K562 (cell line): ENCODE data around the gene LAMC1. TPM values are rescaled to one million over a fixed set of nuclear protein-coding genes. Genes with fewer than 3 reads are reported as not detected.

Source experiments
- ATAC-seq: fragments of 200-7000 bp; cut with Tn5 transposase; 3 replicates; pipeline ENCODE4 v1.9.1; 2020; ENCODE audit warnings: moderate library complexity
- BruUV-seq: library from RNA; stranded (reverse); fragments of 400-500 nt; replicated peaks from 2 replicates; lab custom pipeline; 2021; lab: Mats Ljungman, UMichigan
- CTCF ChIA-PET: fragments of 300-600 bp; formaldehyde crosslinking; extraction: SDS; loops from one replicate; lab custom pipeline; 2021; ENCODE audit warnings: low intra/inter-chr PET ratio; lab: Yijun Ruan, JAX
- POLR2A ChIA-PET: fragments of 300-600, 350-650 bp; sonication (Branson Sonifier 250); formaldehyde crosslinking; extraction: SDS; loops from one replicate; lab custom pipeline; 2021; ENCODE audit warnings: antibody characterized with exemption, inconsistent platforms; lab: Yijun Ruan, JAX
- DNase-seq, 4 experiments: peaks; one replicate each; pipeline versions ENCODE4 v3.0.0 to v3.0.0-alpha.2; 2011 to 2018; ENCODE audit warnings: low spot score in 3 of 4, mixed read lengths in 3 of 4; ENCODE audit errors: extremely low read depth in 1 of 4
- FAIRE-seq: peaks from 2 replicates; lab custom pipeline; 2011; peaks lifted over from hg19 to GRCh38; lab: Jason Lieb, UNC
- H2AFZ ChIP-seq: 2 replicates; pipeline ENCODE4 v1.6.0; 2011; ENCODE audit warnings: low read depth, low read length, control low read depth, inconsistent platforms
- H3K27ac ChIP-seq: fragments of 200-600 bp; 3 replicates; pipeline ENCODE4 v1.8.0; 2011; ENCODE audit warnings: low read depth, mild to moderate bottlenecking, control low read depth, inconsistent platforms, low read length, moderate library complexity, mixed read lengths; ENCODE audit errors: extremely low read depth
- H3K27me3 ChIP-seq, 2 experiments: fragments of 300-600 bp in 1 of 2; 2 replicates in 1 of 2; 3 replicates in 1 of 2; pipeline versions ENCODE4 v1.6.0 to v1.8.0; 2011; ENCODE audit warnings: inconsistent platforms in 2 of 2, low read length in 2 of 2, mild to moderate bottlenecking in 1 of 2, mixed read lengths in 1 of 2, moderate library complexity in 1 of 2; ENCODE audit not compliant: control insufficient read depth in 2 of 2, insufficient read depth in 2 of 2
- H3K36me3 ChIP-seq: fragments of 300-600 bp; 3 replicates; pipeline ENCODE4 v1.8.0; 2011; ENCODE audit warnings: mild to moderate bottlenecking, low read length, inconsistent platforms; ENCODE audit not compliant: control insufficient read depth, insufficient read depth
- H3K4me1 ChIP-seq, 2 experiments: fragments of 200-600 bp in 1 of 2; replicated peaks in 1 of 2; 2 replicates in 1 of 2; 3 replicates in 1 of 2; pipeline versions ENCODE4 v1.5.1 to v1.8.0; 2011; ENCODE audit warnings: inconsistent platforms in 2 of 2, low read length in 2 of 2, mild to moderate bottlenecking in 1 of 2, mixed read lengths in 1 of 2, moderate library complexity in 1 of 2; ENCODE audit not compliant: control insufficient read depth in 2 of 2, insufficient read depth in 2 of 2
- H3K4me2 ChIP-seq: 2 replicates; pipeline ENCODE4 v1.6.1; 2011; ENCODE audit warnings: low read length, control low read depth, inconsistent platforms, mixed read lengths; ENCODE audit not compliant: insufficient read depth
- H3K4me3 ChIP-seq: fragments of 200-600 bp; sonication (generic), shearing (Covaris generic); 2 replicates; pipeline ENCODE4 v1.5.1; 2016; ENCODE audit warnings: control low read depth, inconsistent platforms
- H3K79me2 ChIP-seq: fragments of 200-600 bp; 3 replicates; pipeline ENCODE4 v1.8.0; 2011; ENCODE audit warnings: low read length, inconsistent platforms; ENCODE audit not compliant: control insufficient read depth, insufficient read depth
- H3K9ac ChIP-seq, 2 experiments: 2 replicates each; pipeline versions ENCODE4 v1.6.0 to v1.6.1; 2011; ENCODE audit warnings: low read depth in 2 of 2, low read length in 2 of 2, control low read depth in 1 of 2, inconsistent platforms in 1 of 2, mild to moderate bottlenecking in 1 of 2, mixed read lengths in 1 of 2; ENCODE audit not compliant: insufficient read depth in 1 of 2
- H3K9me1 ChIP-seq: one replicate; pipeline ENCODE4 v1.6.0; 2011; ENCODE audit warnings: inconsistent platforms, mild to moderate bottlenecking, low read length, moderate library complexity; ENCODE audit not compliant: control insufficient read depth, insufficient read depth
- H3K9me3 ChIP-seq: replicated peaks from 2 replicates; pipeline ENCODE4 v1.5.1; 2011; ENCODE audit warnings: low read depth, low read length, inconsistent platforms; ENCODE audit not compliant: control insufficient read depth, insufficient read depth
- H4K20me1 ChIP-seq: replicated peaks from 2 replicates; pipeline ENCODE4 v1.6.1; 2011; ENCODE audit warnings: low read length, inconsistent platforms, mixed read lengths; ENCODE audit not compliant: control insufficient read depth, insufficient read depth
- HNRNPLL ChIP-seq: fragments of 200-400 bp; formaldehyde crosslinking; IDR thresholded peaks from 2 replicates; pipeline ENCODE4 v1.6.1; 2017; ENCODE audit warnings: low read length, low read depth, mild to moderate bottlenecking; ENCODE audit not compliant: poor library complexity, severe bottlenecking
- JUNB ChIP-seq: fragments of 450-650 bp; formaldehyde crosslinking; conservative IDR thresholded peaks from 2 replicates; pipeline ENCODE4 v1.4.0; 2020; ENCODE audit warnings: mild to moderate bottlenecking
- NFIC ChIP-seq: fragments of 450-650 bp; IDR thresholded peaks from 2 replicates; pipeline ENCODE4 v1.6.1; 2017; ENCODE audit warnings: mild to moderate bottlenecking, inconsistent platforms
- NFIX ChIP-seq: fragments of 250-450 bp; sonication (Bioruptor Pico); IDR thresholded peaks from 2 replicates; pipeline ENCODE4 v1.4.0; 2020; ENCODE audit warnings: low read depth, mild to moderate bottlenecking, moderate library complexity
- RAD21 ChIP-seq, 2 experiments: fragments of 250-450 bp in 1 of 2; fragments of 450-650 bp in 1 of 2; sonication (Bioruptor Pico) in 1 of 2; formaldehyde crosslinking in 1 of 2; IDR thresholded peaks in 1 of 2; conservative IDR thresholded peaks in 1 of 2; 2 replicates each; pipeline versions ENCODE4 v1.4.0 to v1.8.0; 2020 to 2022; ENCODE audit warnings: mild to moderate bottlenecking in 2 of 2, moderate library complexity in 1 of 2
- YBX1 ChIP-seq: fragments of 450-650 bp; IDR thresholded peaks from 2 replicates; pipeline ENCODE4 v1.7.1; 2016; ENCODE audit warnings: mild to moderate bottlenecking
- ZBTB26 ChIP-seq: fragments of 450-650 bp; formaldehyde crosslinking; IDR thresholded peaks from 2 replicates; pipeline ENCODE4 v1.4.0; 2022; ENCODE audit warnings: missing genetic modification characterization
- WGBS: fragments of 100-300 bp; shearing (Covaris generic); methylation state at CpG from one replicate; pipeline ENCODE4 v1.1.6; 2016; ENCODE audit warnings: low coverage, mixed read lengths; ENCODE audit not compliant: insufficient coverage; ENCODE audit errors: missing lambda C conversion rate; 5-methylcytosine and 5-hydroxymethylcytosine counted together
- in situ Hi-C: fragments of 300-500 bp; cut with MboI; formaldehyde crosslinking; loops from 4 replicates; pipeline ENCODE4 v1.15.0; 2018; ENCODE audit warnings: inconsistent platforms, mixed read lengths
- intact Hi-C: fragments of 100-400 bp; cut with micrococcal nuclease; formaldehyde crosslinking; loops from 2 replicates; pipeline ENCODE4 v1.14.2; 2022
- polyA plus RNA-seq, 8 experiments: library from polyadenylated mRNA; depleted of rRNA in 4 of 8; stranded (reverse) in 5 of 8; unstranded in 3 of 8; fragments of >200 nt; fragmentation: Nextera tagmentation in 2 of 8; fragmentation: Illumina TruSeq in 1 of 8; extraction: Ambion mirVana in 2 of 8; extraction: Trizol in 1 of 8; gene quantifications; 2 replicates each; pipeline versions ENCODE4 v1.2.1 to v1.2.3, GENCODE V29; 2011 to 2014; ENCODE audit warnings: inconsistent platforms in 1 of 8, missing spikeins in 1 of 8
- total RNA-seq, 7 experiments: library from RNA; depleted of rRNA in 6 of 7; stranded (reverse); fragments of >200 nt in 6 of 7; fragmentation: Illumina TruSeq in 2 of 7; extraction: Trizol in 2 of 7; gene quantifications; 2 replicates each; pipeline versions ENCODE4 v1.2.1 to v1.2.3, GENCODE V29; 2011 to 2021; ENCODE audit warnings: low replicate concordance in 1 of 7

The LAMC1 gene
- total and polyA plus RNA-seq, 9 of the 15 experiments (the other 6 are each of a cell fraction or from before 2014, with no cell fraction given): 0.07 to 0.71 (median 0.13) TPM; not detected in 2

GRCh38 chr1:183044893-183045649, 21.9 kb downstream of the LAMC1 start:
- intact Hi-C loops: no loop called here
- Histone ChIP-seq H3K9ac (no peak overlapping the region), H3K36me3 (no peaks in the 10 kb centered on the region), H3K79me2 (no peaks in the 10 kb centered on the region), H3K4me2 (no peak overlapping the region), H2AFZ (no peak overlapping the region), H3K27me3 (no peaks in the 10 kb centered on the region), H3K4me3 (no peak overlapping the region), H3K27ac (no peak overlapping the region), H3K9me3 (no peaks in the 10 kb centered on the region), H3K4me1 (no peaks in the 10 kb centered on the region), H4K20me1 (no peaks in the 10 kb centered on the region), H3K9me1 (no peaks in the 10 kb centered on the region)
- FAIRE-seq: no peak
- no TSS peak for BruUV-seq
- ATAC-seq: no peak
- POLR2A ChIA-PET: interaction anchor here (0.8 kb wide), 1 partner anchor 44 kb away, joined by 3 read pairs; no protein-coding TSS in a partner anchor
- 0% methylated on average over 2 of the region's 2 CpGs for WGBS
- TF ChIP-seq ZBTB26 (CRISPR knock-in tag) (no peak), RAD21 (CRISPR knock-in tag; conservative IDR thresholded peaks at IDR 0.05 in 1 of 2, IDR thresholded peaks at IDR 0.05 in 1 of 2) (0 out of 4 replicates have a peak, but pooled peaks of 1 of the 2 experiments have one; percentile 23), NFIX (CRISPR knock-in tag) (peak; percentile 99), YBX1 (no peak), NFIC (peak; percentile 99), JUNB (CRISPR knock-in tag) (no peak), HNRNPLL (no peak)
- in situ Hi-C loops: no loop called here
- CTCF ChIA-PET: no interaction called here
- DNase-seq: no peak
